Hematopoietic multipotent progenitor cell treated with erythropoietin and hydrocortisone succinate and interleukin-3 and kit ligand, for 15 days (in vitro differentiated cells): ENCODE results near the gene COASY.
A peak's percentile ranks its signal among the peaks of the same experiment; 100 is the strongest.
"Not testable (repeated sequence)": the region's sequence is repeated elsewhere in the genome, so short reads cannot be mapped to it uniquely, and the experiment has no call there.

ENCODE experiments used
- DNase-seq: peaks from one replicate; pipeline ENCODE4 v3.0.0-alpha.2; 2015; ENCODE audit warnings: low spot score

Gene COASY

GRCh38 chr17:42531455-42532354 is 30.2 kb upstream of the COASY start:
- peak; percentile 57 for DNase-seq

- no peak for DNase-seq
Observed at GRCh38 chr17:42535155-42536047, 26.5 kb upstream of the COASY start.

GRCh38 chr17:42536048-42536371 is 25.9 kb upstream of the COASY start, which contains the start of gene NAGLU:
TSS of gene NAGLU (plus strand) at chr17:42536241. CDS start at chr17:42536273, 32 bp downstream.
- peak; percentile 87 for DNase-seq

GRCh38 chr17:42536372-42537155 is 25.4 kb upstream of the COASY start:
- DNase-seq: peak; percentile 72

- DNase-seq: no peak
Observed at GRCh38 chr17:42537156-42537805, 24.7 kb upstream of the COASY start.

- DNase-seq: no peak
Observed at GRCh38 chr17:42537826-42538451, 24.0 kb upstream of the COASY start.

GRCh38 chr17:42538482-42538881 is 23.5 kb upstream of the COASY start:
- DNase-seq: no peak

- not testable (repeated sequence) for DNase-seq
Observed at GRCh38 chr17:42540558-42540957, 21.4 kb upstream of the COASY start.

- DNase-seq: no peak
Observed at GRCh38 chr17:42541041-42541833, 20.7 kb upstream of the COASY start.

GRCh38 chr17:42543190-42544079 is 18.5 kb upstream of the COASY start:
- DNase-seq: no peak

- no peak for DNase-seq
Observed at GRCh38 chr17:42544874-42545283, 17.1 kb upstream of the COASY start.

GRCh38 chr17:42545755-42546505 is 16.0 kb upstream of the COASY start:
- not testable (repeated sequence) for DNase-seq

- DNase-seq: no peak
Observed at GRCh38 chr17:42547001-42547461, 14.9 kb upstream of the COASY start.

- no peak for DNase-seq
Observed at GRCh38 chr17:42547698-42548069, 14.3 kb upstream of the COASY start.

GRCh38 chr17:42548070-42548837 is 13.7 kb upstream of the COASY start:
- peak; percentile 60 for DNase-seq

- DNase-seq: no peak
Observed at GRCh38 chr17:42548993-42549755, 12.8 kb upstream of the COASY start.

- DNase-seq: not testable (repeated sequence)
Observed at GRCh38 chr17:42552736-42553135, 9.2 kb upstream of the COASY start, which contains the start of gene HSD17B1. TSS of gene HSD17B1 (plus strand) at chr17:42552923. CDS start at chr17:42552934, 11 bp downstream.
